Measurements from ENCODE around the gene MRPL50.

The MRPL50 gene

GRCh38 chr9:101375546-101375945 is 22.9 kb downstream of the MRPL50 start:
- Mint-ChIP-seq H3K36me3 (ENCODE audit: low read depth) (no peaks in the 10 kb centered on the region), H3K4me1 (ENCODE audit: low read depth) (no peaks in the 10 kb centered on the region), H3K4me3 (no peak overlapping the region), H3K27ac (no peak overlapping the region), H3K27me3 (peaks cover 23% of the 10 kb centered on the region), H3K9me3 (peaks cover 4% of the 10 kb centered on the region)
- DNase-seq = no peak

GRCh38 chr9:101372327-101373118 is 25.9 kb downstream of the MRPL50 start:
- Mint-ChIP-seq H3K9me3 (no peaks in the 10 kb centered on the region), H3K4me1 (ENCODE audit: low read depth) (no peaks in the 10 kb centered on the region), H3K27ac (no peak overlapping the region), H3K4me3 (no peak overlapping the region), H3K27me3 (peaks cover 12% of the 10 kb centered on the region), H3K36me3 (ENCODE audit: low read depth) (no peaks in the 10 kb centered on the region)
- DNase-seq = no peak

DNA sequence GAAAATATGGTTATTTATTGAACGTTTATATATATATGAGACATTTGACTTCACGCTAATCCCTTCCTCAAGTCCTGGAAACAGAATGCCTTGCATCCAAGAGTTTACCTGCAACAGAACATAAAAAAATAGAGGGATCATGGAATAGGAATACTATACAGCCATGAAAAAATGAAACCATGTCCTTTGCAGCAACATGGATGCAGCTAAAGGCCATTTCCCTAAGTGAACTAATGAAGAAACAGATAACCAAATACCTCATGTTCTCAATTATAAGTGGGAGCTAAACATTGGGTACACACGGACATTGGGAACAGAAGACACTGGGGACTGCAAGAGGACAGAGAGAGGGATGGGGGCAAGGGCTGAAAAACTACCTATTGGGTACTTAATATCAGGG is 26.6 kb downstream of the MRPL50 start:
- no peak for DNase-seq
- no peaks in the 10 kb centered on the region for H3K4me1 Mint-ChIP-seq (ENCODE audit: low read depth)
- H3K9me3 Mint-ChIP-seq = no peaks in the 10 kb centered on the region
- no peak overlapping the region for H3K4me3 Mint-ChIP-seq
- H3K36me3 Mint-ChIP-seq (ENCODE audit: low read depth) = no peaks in the 10 kb centered on the region
- peaks cover 14% of the 10 kb centered on the region for H3K27me3 Mint-ChIP-seq
- no peak overlapping the region for H3K27ac Mint-ChIP-seq

DNA sequence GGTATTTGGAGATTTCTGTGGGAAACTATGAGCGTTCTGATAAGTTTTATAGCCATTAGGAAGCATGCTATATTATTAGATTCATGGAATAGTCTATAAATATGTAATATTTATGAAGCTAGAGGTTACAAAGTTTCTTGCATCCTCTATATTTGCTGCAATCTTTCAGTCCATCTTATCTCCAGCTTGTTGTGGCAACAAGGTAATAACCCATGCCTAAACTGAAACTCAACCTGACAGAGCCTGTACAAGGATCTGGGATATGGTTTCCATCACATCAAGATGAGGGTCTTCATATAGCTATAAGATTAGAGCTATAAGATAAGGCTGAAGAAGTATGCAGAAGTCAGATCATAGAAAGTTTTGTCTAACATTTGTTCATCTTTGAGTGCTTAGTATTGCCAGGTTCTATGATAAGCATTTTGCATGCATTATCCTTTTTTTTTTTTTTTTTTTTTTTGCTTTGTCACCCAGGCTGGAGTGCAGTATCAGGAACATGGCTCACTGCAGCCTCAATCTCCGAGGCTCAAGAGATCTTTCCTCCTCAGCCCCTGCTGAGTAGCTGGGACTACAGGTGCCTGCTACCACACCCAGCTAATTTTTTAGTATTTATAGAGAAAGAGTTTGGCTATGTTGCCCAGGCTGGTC is 28.4 kb downstream of the MRPL50 start:
- no peak overlapping the region for H3K4me3 Mint-ChIP-seq
- no peaks in the 10 kb centered on the region for H3K9me3 Mint-ChIP-seq
- no peak for DNase-seq
- H3K27me3 Mint-ChIP-seq = peaks cover 3% of the 10 kb centered on the region
- H3K36me3 Mint-ChIP-seq (ENCODE audit: low read depth) = no peaks in the 10 kb centered on the region
- H3K4me1 Mint-ChIP-seq (ENCODE audit: low read depth) = no peaks in the 10 kb centered on the region
- no peak overlapping the region for H3K27ac Mint-ChIP-seq

- Mint-ChIP-seq H3K27ac (no peak overlapping the region), H3K27me3 (peaks cover 4% of the 10 kb centered on the region), H3K9me3 (no peaks in the 10 kb centered on the region), H3K36me3 (ENCODE audit: low read depth) (no peaks in the 10 kb centered on the region), H3K4me1 (ENCODE audit: low read depth) (no peaks in the 10 kb centered on the region), H3K4me3 (no peak overlapping the region)
- DNase-seq = no peak
Measured at GRCh38 chr9:101369286-101369685, 29.1 kb downstream of the MRPL50 start.

DNA sequence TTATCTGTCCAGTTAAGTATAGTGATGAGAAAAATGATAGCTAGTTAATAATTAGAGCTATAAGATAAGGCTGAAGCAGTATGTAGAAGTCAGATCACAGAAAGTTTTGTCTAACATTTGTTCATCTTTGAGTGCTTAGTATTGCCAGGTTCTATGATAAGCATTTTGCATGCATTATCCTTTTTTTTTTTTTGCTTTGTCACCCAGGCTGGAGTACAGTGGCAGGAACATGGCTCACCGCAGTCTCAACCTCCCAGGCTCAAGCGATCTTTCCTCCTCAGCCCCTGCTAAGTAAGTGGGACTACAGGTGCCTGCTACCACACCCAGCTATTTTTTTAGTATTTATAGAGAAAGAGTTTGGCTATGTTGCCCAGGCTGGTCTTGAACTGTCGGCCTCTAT is 31.1 kb downstream of the MRPL50 start:
- DNase-seq = no peak
- Mint-ChIP-seq H3K27ac (no peak overlapping the region), H3K4me1 (ENCODE audit: low read depth) (no peaks in the 10 kb centered on the region), H3K27me3 (peaks cover 5% of the 10 kb centered on the region), H3K9me3 (no peaks in the 10 kb centered on the region), H3K36me3 (ENCODE audit: low read depth) (no peaks in the 10 kb centered on the region), H3K4me3 (no peak overlapping the region)

DNA sequence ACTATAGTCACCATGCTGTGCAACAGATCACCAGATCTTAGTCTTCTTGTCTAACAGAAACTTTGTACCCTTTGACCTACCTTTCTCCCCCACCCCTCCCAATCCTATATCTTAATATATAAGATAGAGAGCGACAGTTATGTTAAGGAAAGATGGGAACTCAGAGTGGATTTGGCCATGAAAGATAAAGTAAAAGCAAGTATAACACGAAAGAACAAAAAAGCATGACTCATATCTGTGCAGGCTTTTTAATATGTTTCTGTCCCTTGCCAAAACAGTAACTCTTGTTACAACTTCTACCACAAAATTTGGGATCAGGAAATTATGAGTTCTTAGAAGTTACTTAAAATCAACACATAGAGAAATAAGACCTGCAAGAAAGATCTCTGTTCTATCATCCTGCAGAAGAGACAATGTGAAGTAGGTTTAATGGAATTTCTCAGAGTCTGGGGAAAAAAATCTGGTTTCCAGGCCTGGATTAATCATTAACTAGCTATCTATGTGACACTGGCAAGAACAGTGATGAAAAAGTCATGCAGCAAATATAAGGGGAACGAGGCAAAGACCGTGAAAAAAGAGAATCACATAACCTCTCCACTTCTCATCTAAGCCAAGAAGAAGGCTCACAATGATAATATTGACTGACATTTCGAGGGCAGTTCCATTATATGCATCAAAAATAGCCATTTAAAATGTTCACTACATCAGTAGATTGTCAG is 32.2 kb downstream of the MRPL50 start:
- Mint-ChIP-seq H3K4me3 (no peak overlapping the region), H3K4me1 (ENCODE audit: low read depth) (no peaks in the 10 kb centered on the region), H3K36me3 (ENCODE audit: low read depth) (no peaks in the 10 kb centered on the region), H3K27ac (no peak overlapping the region), H3K27me3 (peaks cover 5% of the 10 kb centered on the region), H3K9me3 (no peaks in the 10 kb centered on the region)
- no peak for DNase-seq

GRCh38 chr9:101365181-101365580 is 33.2 kb downstream of the MRPL50 start:
- Mint-ChIP-seq H3K36me3 (ENCODE audit: low read depth) (no peaks in the 10 kb centered on the region), H3K4me1 (ENCODE audit: low read depth) (no peaks in the 10 kb centered on the region), H3K9me3 (no peaks in the 10 kb centered on the region), H3K27me3 (peaks cover 5% of the 10 kb centered on the region), H3K27ac (no peak overlapping the region), H3K4me3 (no peak overlapping the region)
- no peak for DNase-seq

DNA sequence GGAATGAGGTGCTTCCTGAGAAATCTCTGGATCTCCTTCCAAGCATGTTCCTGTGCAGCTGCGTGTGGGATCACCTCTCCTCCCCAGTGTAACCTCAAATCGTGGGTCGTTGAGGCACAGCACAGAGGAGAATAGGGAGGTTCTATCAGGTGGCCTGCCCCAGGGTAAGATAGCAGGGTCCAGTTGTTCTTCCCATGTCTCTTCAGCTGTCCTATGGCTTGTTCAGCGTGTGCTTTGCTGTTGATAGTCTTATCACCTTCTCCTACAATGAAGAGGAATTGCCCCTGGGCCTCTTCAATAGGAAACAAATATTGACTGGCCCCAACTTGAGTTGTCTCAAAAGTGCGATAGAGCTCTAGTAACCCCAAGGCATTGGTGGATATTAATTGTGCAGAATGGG is 36.0 kb downstream of the MRPL50 start:
- Mint-ChIP-seq H3K36me3 (ENCODE audit: low read depth) (no peaks in the 10 kb centered on the region), H3K27ac (no peak overlapping the region), H3K27me3 (peaks cover 12% of the 10 kb centered on the region), H3K4me1 (ENCODE audit: low read depth) (no peaks in the 10 kb centered on the region), H3K9me3 (no peaks in the 10 kb centered on the region), H3K4me3 (no peak overlapping the region)
- DNase-seq = no peak

- no peaks in the 10 kb centered on the region for H3K4me1 Mint-ChIP-seq (ENCODE audit: low read depth)
- H3K36me3 Mint-ChIP-seq (ENCODE audit: low read depth) = no peaks in the 10 kb centered on the region
- DNase-seq = no peak
- H3K4me3 Mint-ChIP-seq = no peak overlapping the region
- H3K27me3 Mint-ChIP-seq = peaks cover 13% of the 10 kb centered on the region
- H3K27ac Mint-ChIP-seq = no peak overlapping the region
- H3K9me3 Mint-ChIP-seq = no peaks in the 10 kb centered on the region
Measured at GRCh38 chr9:101360647-101361046, 37.8 kb downstream of the MRPL50 start.

- peaks cover 17% of the 10 kb centered on the region for H3K27me3 Mint-ChIP-seq
- H3K27ac Mint-ChIP-seq = no peak overlapping the region
- H3K9me3 Mint-ChIP-seq = no peaks in the 10 kb centered on the region
Measured at GRCh38 chr9:101359679-101360078, 38.7 kb downstream of the MRPL50 start.

GRCh38 chr9:101356619-101357018 is 41.8 kb downstream of the MRPL50 start:
- Mint-ChIP-seq H3K27ac (no peak overlapping the region), H3K36me3 (ENCODE audit: low read depth) (no peaks in the 10 kb centered on the region), H3K4me1 (ENCODE audit: low read depth) (no peaks in the 10 kb centered on the region), H3K4me3 (no peak overlapping the region), H3K27me3 (peaks cover 23% of the 10 kb centered on the region), H3K9me3 (no peaks in the 10 kb centered on the region)
- no peak for DNase-seq

More at GRCh38 chr9:101359679-101360078, 38.7 kb downstream of the MRPL50 start:
- no peak overlapping the region for H3K4me3 Mint-ChIP-seq
- no peaks in the 10 kb centered on the region for H3K4me1 Mint-ChIP-seq (ENCODE audit: low read depth)
- H3K36me3 Mint-ChIP-seq (ENCODE audit: low read depth) = no peaks in the 10 kb centered on the region
- no peak for DNase-seq

- no peaks in the 10 kb centered on the region for H3K4me1 Mint-ChIP-seq (ENCODE audit: low read depth)
- no peaks in the 10 kb centered on the region for H3K9me3 Mint-ChIP-seq
- DNase-seq = no peak
- H3K36me3 Mint-ChIP-seq (ENCODE audit: low read depth) = no peaks in the 10 kb centered on the region
- H3K27me3 Mint-ChIP-seq = peaks cover 23% of the 10 kb centered on the region
- H3K27ac Mint-ChIP-seq = no peak overlapping the region
- no peak overlapping the region for H3K4me3 Mint-ChIP-seq
Measured at GRCh38 chr9:101354765-101355708, 43.4 kb downstream of the MRPL50 start.

DNA sequence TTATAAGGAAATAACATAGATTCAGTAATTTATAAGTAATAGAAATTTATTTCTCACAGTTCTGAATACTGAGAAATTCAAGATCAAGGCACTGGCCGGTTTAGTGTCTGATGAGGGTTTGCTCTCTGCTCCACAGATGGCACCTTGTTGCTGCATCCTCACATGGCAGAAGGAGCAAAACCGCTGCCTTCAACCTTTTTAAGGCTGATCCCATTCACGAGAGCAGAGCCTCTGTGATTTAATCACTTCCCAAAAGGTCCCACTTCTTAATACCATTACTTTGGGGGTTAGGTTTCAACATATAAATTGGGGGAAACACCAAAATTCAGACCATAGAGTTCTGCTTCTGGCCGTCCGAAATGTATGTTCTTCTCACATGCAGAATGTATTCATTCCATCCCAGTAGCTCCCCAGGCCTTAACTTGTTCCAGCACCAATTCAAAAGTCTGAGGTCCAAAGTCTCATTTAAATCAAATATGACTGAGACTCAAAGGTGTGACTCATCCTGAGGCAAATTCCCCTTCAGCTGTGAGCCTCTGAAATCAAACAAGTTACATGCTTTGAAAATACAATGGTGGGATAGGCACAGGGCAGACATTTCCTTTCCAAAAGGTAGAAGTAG is 44.2 kb downstream of the MRPL50 start:
- Mint-ChIP-seq H3K4me1 (ENCODE audit: low read depth) (no peaks in the 10 kb centered on the region), H3K4me3 (no peak overlapping the region), H3K9me3 (no peaks in the 10 kb centered on the region), H3K36me3 (ENCODE audit: low read depth) (no peaks in the 10 kb centered on the region), H3K27me3 (peaks cover 23% of the 10 kb centered on the region), H3K27ac (no peak overlapping the region)
- no peak for DNase-seq

All from activated T-cell treated with anti-CD3 and anti-CD28 coated beads, Interleukin-2, amount 50 U/mL, for 24 hours (primary cell).